Mesendoderm (in vitro differentiated cells): ENCODE data around the gene HELZ.

Experiments
- DNase-seq: peaks from one replicate; pipeline ENCODE4 v3.0.0; 2013
- H2AK5ac ChIP-seq: 2 replicates; pipeline ENCODE4 v1.6.1; 2013; ENCODE audit warnings: low read length, inconsistent platforms
- H2BK120ac ChIP-seq: 2 replicates; pipeline ENCODE4 v1.6.1; 2013; ENCODE audit warnings: low read depth, mild to moderate bottlenecking, low read length, moderate library complexity, mixed read lengths
- H2BK15ac ChIP-seq: replicated peaks from 2 replicates; pipeline ENCODE4 v1.6.1; 2013; ENCODE audit warnings: low read depth, mild to moderate bottlenecking, moderate library complexity
- H2BK5ac ChIP-seq: 2 replicates; pipeline ENCODE4 v1.6.1; 2013; ENCODE audit warnings: low read length, inconsistent platforms
- H3K18ac ChIP-seq: 2 replicates; pipeline ENCODE4 v1.6.1; 2013; ENCODE audit warnings: mild to moderate bottlenecking, low read length, mixed read lengths
- H3K23ac ChIP-seq: one replicate; pipeline ENCODE4 v1.6.1; 2013; ENCODE audit warnings: low read length
- H3K27ac ChIP-seq: 2 replicates; pipeline ENCODE4 v1.5.1; 2013; ENCODE audit warnings: low read depth, mild to moderate bottlenecking, inconsistent platforms, low read length, moderate library complexity
- H3K27me3 ChIP-seq: 2 replicates; pipeline ENCODE4 v1.6.1; 2013; ENCODE audit warnings: low read length, control low read depth, mild to moderate bottlenecking, inconsistent platforms; ENCODE audit not compliant: insufficient read depth, poor library complexity
- H3K36me3 ChIP-seq: 2 replicates; pipeline ENCODE4 v1.6.1; 2013; ENCODE audit warnings: low read length, inconsistent platforms; ENCODE audit not compliant: control insufficient read depth, insufficient read depth
- H3K4ac ChIP-seq: one replicate; pipeline ENCODE4 v1.6.1; 2013; ENCODE audit warnings: low read depth, mild to moderate bottlenecking, low read length, moderate library complexity
- H3K4me1 ChIP-seq: 2 replicates; pipeline ENCODE4 v1.6.1; 2013; ENCODE audit warnings: low read depth, low read length, inconsistent platforms; ENCODE audit not compliant: control insufficient read depth
- H3K4me2 ChIP-seq: 2 replicates; pipeline ENCODE4 v1.6.1; 2013; ENCODE audit warnings: low read length
- H3K4me3 ChIP-seq: 2 replicates; pipeline ENCODE4 v1.5.1; 2013; ENCODE audit warnings: mild to moderate bottlenecking, low read length
- H3K56ac ChIP-seq: one replicate; pipeline ENCODE4 v1.6.1; 2013; ENCODE audit warnings: low read length
- H3K79me1 ChIP-seq: 2 replicates; pipeline ENCODE4 v1.6.1; 2013; ENCODE audit warnings: low read length, inconsistent platforms
- H3K79me2 ChIP-seq: 2 replicates; pipeline ENCODE4 v1.6.1; 2013; ENCODE audit warnings: mild to moderate bottlenecking, low read length; ENCODE audit not compliant: control insufficient read depth, insufficient read depth
- H3K9ac ChIP-seq: 2 replicates; pipeline ENCODE4 v1.6.1; 2013; ENCODE audit warnings: low read length, inconsistent platforms
- H4K5ac ChIP-seq: one replicate; pipeline ENCODE4 v1.6.1; 2013; ENCODE audit warnings: low read length
- H4K8ac ChIP-seq: one replicate; pipeline ENCODE4 v1.6.1; 2013; ENCODE audit warnings: low read depth, mild to moderate bottlenecking, control low read depth, low read length, moderate library complexity
- WGBS: extraction: QIAGEN DNeasy Blood & Tissue Kit; methylation state at CpG from one replicate; pipeline ENCODE4 v1.1.7; 2013; ENCODE audit warnings: low lambda C conversion rate, missing lambda C conversion rate; ENCODE audit not compliant: insufficient coverage; ENCODE audit errors: extremely low coverage; 5-methylcytosine and 5-hydroxymethylcytosine counted together

Gene HELZ

DNA sequence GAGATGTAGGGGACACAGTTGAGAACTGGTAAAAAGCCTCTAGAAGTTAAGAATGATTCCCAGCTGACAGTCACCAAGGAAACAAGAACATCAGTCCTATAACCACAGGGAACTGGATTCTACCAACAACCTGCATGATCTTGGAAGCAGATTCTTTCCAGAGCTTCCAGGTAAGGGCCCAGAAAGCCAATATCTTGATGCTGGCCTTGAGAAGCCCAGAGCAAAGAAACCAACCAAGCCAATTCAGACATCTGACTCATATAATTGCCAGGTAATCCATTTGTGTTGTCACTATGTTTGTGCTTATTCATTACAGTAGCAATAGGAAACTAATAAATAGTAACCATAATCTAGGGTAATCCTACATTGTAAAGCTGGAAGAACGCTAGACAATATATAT is 119.1 kb downstream of the HELZ start:
- no CpG with 5 or more reads among the region's 1 CpG for WGBS
- Histone ChIP-seq H4K5ac (no peak overlapping the region), H2AK5ac (no peak overlapping the region), H4K8ac (no peak overlapping the region), H3K4me3 (no peak overlapping the region), H3K27ac (no peak overlapping the region), H3K56ac (no peak overlapping the region), H3K23ac (no peak overlapping the region), H3K4me2 (no peak overlapping the region), H2BK15ac (no peak overlapping the region), H3K79me1 (no peaks in the 10 kb centered on the region), H3K79me2 (no peaks in the 10 kb centered on the region), H3K18ac (no peak overlapping the region), H3K4me1 (no peaks in the 10 kb centered on the region), H3K36me3 (no peaks in the 10 kb centered on the region), H3K27me3 (no peaks in the 10 kb centered on the region), H2BK5ac (no peak overlapping the region), H3K9ac (no peak overlapping the region), H2BK120ac (no peak overlapping the region), H3K4ac (no peak overlapping the region)
- peak; percentile 33 for DNase-seq

DNA sequence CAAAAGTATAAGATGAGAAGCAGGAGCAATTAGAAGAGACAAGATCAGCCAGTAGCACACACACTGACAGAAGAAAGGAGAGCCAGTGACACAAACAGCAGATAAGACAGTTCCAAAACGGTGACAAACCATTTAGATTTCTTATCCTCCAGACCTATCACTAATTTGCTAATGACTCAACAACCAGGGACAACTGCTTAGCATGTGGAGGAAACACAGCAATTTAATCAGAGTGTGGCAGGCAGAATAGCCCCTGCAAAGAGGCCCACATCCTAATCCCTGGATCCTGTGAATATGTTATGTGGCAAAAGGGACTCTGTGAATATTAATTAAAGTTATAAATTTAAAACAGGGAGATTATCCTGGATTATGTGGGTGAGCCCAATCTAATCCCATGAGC is 119.6 kb downstream of the HELZ start:
- no peak overlapping the region for H4K5ac ChIP-seq
- H2BK15ac ChIP-seq = no peak overlapping the region
- no peaks in the 10 kb centered on the region for H3K79me2 ChIP-seq
- H3K79me1 ChIP-seq = no peaks in the 10 kb centered on the region
- H3K9ac ChIP-seq = no peak overlapping the region
- no peak overlapping the region for H2AK5ac ChIP-seq
- H3K56ac ChIP-seq = no peak overlapping the region
- DNase-seq = peak; percentile 82
- H3K4ac ChIP-seq = no peak overlapping the region
- H3K23ac ChIP-seq = no peak overlapping the region
- H3K18ac ChIP-seq = no peak overlapping the region
- no peaks in the 10 kb centered on the region for H3K36me3 ChIP-seq
- no peaks in the 10 kb centered on the region for H3K27me3 ChIP-seq
- no peak overlapping the region for H4K8ac ChIP-seq
- no peak overlapping the region for H2BK5ac ChIP-seq
- no peak overlapping the region for H3K4me2 ChIP-seq
- no peak overlapping the region for H3K4me3 ChIP-seq
- no CpG with 5 or more reads among the region's 1 CpG for WGBS
- no peak overlapping the region for H3K27ac ChIP-seq
- no peak overlapping the region for H2BK120ac ChIP-seq
- H3K4me1 ChIP-seq = no peaks in the 10 kb centered on the region

DNA sequence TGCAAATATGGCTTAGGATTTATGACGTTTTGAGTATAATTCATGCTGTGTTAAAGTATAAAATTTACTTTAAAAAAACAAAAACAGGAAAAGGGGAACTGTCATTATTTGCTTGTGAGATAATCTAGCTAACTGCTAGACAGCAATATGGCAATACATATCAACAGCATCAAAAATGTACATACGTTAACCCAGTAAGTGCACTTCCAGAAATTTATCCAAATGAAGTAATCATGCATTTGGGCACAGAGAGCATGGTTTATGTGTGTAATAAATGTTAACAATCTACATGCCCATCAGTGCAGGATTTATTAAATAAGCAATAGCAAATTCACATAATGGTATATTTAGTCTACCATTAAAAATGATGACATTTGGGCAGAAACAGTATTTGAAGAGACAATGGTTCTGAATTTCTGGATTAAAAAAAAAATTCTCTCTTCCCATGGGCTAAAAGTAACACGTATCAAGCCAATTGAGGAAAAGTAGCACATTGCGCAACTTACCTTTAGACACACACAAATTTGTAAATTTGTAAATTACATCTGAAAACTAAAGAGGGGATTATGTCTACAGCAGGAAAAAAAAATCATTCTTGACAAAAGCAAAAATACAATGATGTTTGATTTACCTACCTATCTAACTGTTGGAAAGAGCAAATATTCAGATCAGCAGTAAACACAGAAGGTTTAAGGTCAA is 120.4 kb downstream of the HELZ start:
- Histone ChIP-seq H3K79me1 (no peaks in the 10 kb centered on the region), H3K27ac (no peak overlapping the region), H2BK5ac (no peak overlapping the region), H3K56ac (no peak overlapping the region), H3K23ac (no peak overlapping the region), H3K27me3 (no peaks in the 10 kb centered on the region), H3K18ac (no peak overlapping the region), H3K4me1 (no peaks in the 10 kb centered on the region), H4K8ac (no peak overlapping the region), H3K4me3 (no peak overlapping the region), H3K79me2 (no peaks in the 10 kb centered on the region), H3K36me3 (peaks cover 2% of the 10 kb centered on the region), H4K5ac (no peak overlapping the region), H2BK120ac (no peak overlapping the region), H3K4me2 (no peak overlapping the region), H2BK15ac (no peak overlapping the region), H3K9ac (no peak overlapping the region), H3K4ac (no peak overlapping the region), H2AK5ac (no peak overlapping the region)
- WGBS = 100% methylated on average over 1 of the region's 4 CpGs
- DNase-seq = no peak

DNA sequence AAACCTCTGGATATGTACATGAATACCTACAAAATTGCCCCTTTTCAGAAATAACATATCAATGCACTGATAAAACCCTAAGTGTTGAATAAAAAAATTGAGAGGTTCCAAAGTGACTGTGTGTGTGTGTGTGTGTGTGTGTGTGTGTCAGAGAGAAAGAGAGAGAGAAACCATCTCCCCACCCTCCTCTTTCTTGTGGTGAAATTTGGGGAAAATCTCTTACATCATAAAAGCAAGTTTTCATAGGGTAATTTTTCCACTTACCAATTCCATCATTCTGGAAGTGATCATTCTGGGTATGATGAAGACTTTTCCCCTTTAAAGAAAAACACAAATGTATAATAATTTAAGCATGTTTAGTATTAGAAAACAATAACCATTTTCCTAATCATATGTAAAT is 121.3 kb downstream of the HELZ start:
- Histone ChIP-seq H2BK15ac (no peak overlapping the region), H3K36me3 (peaks cover 2% of the 10 kb centered on the region), H2BK5ac (no peak overlapping the region), H3K4me1 (no peaks in the 10 kb centered on the region), H3K4me3 (no peak overlapping the region), H3K27ac (no peak overlapping the region), H4K8ac (no peak overlapping the region), H3K9ac (no peak overlapping the region), H3K18ac (no peak overlapping the region), H2AK5ac (no peak overlapping the region), H3K79me1 (no peaks in the 10 kb centered on the region), H3K79me2 (no peaks in the 10 kb centered on the region), H3K4ac (no peak overlapping the region), H2BK120ac (no peak overlapping the region), H3K27me3 (no peaks in the 10 kb centered on the region), H3K56ac (no peak overlapping the region), H4K5ac (no peak overlapping the region), H3K23ac (no peak overlapping the region), H3K4me2 (no peak overlapping the region)
- no peak for DNase-seq

DNA sequence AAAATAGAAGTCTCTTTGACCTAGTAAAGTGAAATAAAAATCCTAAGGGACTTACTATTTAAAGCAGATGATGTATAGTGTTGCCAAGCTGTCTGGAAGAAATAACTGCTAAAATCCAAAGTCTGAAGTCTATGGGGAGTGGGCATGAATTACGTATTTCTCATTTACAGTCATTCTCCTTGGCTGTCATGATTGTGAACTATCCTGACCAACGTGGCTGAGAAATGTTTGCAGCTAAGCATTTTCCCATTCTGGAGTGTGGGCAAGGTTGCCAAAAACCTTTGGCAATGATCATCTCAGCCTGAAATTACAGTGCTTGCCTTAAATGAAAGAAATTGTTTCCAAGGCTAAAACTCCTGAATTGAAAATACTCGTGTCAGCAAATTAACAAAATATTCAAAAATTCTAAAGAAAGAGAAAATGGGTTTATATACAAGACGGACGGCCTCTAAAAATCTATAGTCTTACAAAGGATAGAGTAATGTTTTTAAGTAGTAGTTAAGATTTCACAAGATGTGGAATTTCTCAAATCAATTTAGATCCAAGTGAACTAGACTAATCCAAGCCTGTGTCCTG is 123.6 kb downstream of the HELZ start:
- Histone ChIP-seq H3K9ac (no peak overlapping the region), H2BK15ac (no peak overlapping the region), H3K4me3 (no peak overlapping the region), H3K4ac (no peak overlapping the region), H3K18ac (no peak overlapping the region), H3K4me1 (no peaks in the 10 kb centered on the region), H3K79me1 (no peaks in the 10 kb centered on the region), H3K27me3 (no peaks in the 10 kb centered on the region), H3K23ac (no peak overlapping the region), H2AK5ac (no peak overlapping the region), H3K4me2 (no peak overlapping the region), H3K79me2 (no peaks in the 10 kb centered on the region), H4K8ac (no peak overlapping the region), H4K5ac (no peak overlapping the region), H3K56ac (no peak overlapping the region), H2BK5ac (no peak overlapping the region), H3K27ac (no peak overlapping the region), H2BK120ac (no peak overlapping the region), H3K36me3 (peaks cover 2% of the 10 kb centered on the region)
- DNase-seq = no peak
- WGBS = no CpG with 5 or more reads among the region's 5 CpGs

DNA sequence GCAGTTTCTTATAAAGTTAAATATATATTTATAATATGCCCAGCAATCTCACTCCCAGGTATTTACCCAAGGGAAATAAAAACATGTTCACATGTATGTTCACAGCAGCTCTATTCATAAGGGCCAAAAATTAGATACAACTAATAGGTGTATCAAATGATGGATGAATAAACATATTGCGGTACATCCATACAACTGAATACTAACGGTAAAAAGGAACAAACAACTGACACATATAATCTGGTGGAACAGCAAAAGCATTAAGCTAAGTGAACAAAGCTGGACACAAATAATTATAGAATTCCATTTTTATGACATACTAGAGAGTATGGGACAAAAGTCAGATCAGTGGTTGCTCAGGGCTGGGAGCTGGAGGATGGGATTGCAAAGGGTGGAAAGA is 125.9 kb downstream of the HELZ start:
- no peaks in the 10 kb centered on the region for H3K79me1 ChIP-seq
- H3K79me2 ChIP-seq = no peaks in the 10 kb centered on the region
- H4K5ac ChIP-seq = no peak overlapping the region
- no peak overlapping the region for H3K23ac ChIP-seq
- no peak overlapping the region for H3K18ac ChIP-seq
- no peaks in the 10 kb centered on the region for H3K4me1 ChIP-seq
- no peak overlapping the region for H2BK120ac ChIP-seq
- H3K56ac ChIP-seq = no peak overlapping the region
- no peak overlapping the region for H3K4me3 ChIP-seq
- H2BK15ac ChIP-seq = no peak overlapping the region
- H3K4me2 ChIP-seq = no peak overlapping the region
- no peaks in the 10 kb centered on the region for H3K27me3 ChIP-seq
- no peak overlapping the region for H3K27ac ChIP-seq
- H3K36me3 ChIP-seq = peaks cover 2% of the 10 kb centered on the region
- no peak for DNase-seq
- no peak overlapping the region for H3K4ac ChIP-seq
- no CpG with 5 or more reads among the region's 2 CpGs for WGBS
- H4K8ac ChIP-seq = no peak overlapping the region
- no peak overlapping the region for H2AK5ac ChIP-seq
- H2BK5ac ChIP-seq = no peak overlapping the region
- no peak overlapping the region for H3K9ac ChIP-seq
